Measurements from ENCODE around the gene SKIC8.
A peak's percentile ranks its signal among the peaks of the same experiment; 100 is the strongest.

Gene SKIC8

DNA sequence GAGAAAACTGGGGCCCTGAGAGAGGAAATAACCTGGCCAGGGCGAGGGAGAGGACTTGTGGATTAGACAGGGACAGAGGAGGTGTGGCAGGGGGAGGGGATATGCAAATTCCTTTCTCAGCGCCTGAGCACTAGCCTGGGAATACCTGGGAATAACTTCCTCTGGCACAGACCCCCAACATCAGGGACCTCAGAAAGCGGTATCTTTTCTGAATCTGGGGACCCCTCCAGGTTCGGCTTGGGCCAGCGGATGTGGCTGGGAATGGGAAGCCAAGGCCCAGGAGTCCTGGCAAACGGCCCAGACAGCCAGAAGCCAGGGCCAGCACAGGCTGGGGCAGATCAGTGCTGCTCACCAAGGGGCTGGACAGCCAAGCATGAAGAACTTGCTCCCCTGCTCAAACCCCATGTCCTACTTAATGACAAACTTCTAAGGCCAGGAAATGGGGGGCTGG, 55.9 kb downstream of the SKIC8 start:
- no peaks in the 10 kb centered on the region for H4K20me1 ChIP-seq (ENCODE audit: insufficient read depth)
- no peaks in the 10 kb centered on the region for H3K27me3 ChIP-seq (ENCODE audit: insufficient read depth, low read depth)
- no peak overlapping the region for H3K4me2 ChIP-seq
- H3K4me1 ChIP-seq (ENCODE audit: low read depth, poor library complexity, severe bottlenecking) = no peaks in the 10 kb centered on the region
- no peaks in the 10 kb centered on the region for H3K36me3 ChIP-seq (ENCODE audit: insufficient read depth)
- H3K9ac ChIP-seq = no peak overlapping the region
- no peak overlapping the region for H2AFZ ChIP-seq (ENCODE audit: low read depth)
- no peaks in the 10 kb centered on the region for H3K79me2 ChIP-seq (ENCODE audit: insufficient read depth, low read depth)
- TF ChIP-seq, protein P1, sequence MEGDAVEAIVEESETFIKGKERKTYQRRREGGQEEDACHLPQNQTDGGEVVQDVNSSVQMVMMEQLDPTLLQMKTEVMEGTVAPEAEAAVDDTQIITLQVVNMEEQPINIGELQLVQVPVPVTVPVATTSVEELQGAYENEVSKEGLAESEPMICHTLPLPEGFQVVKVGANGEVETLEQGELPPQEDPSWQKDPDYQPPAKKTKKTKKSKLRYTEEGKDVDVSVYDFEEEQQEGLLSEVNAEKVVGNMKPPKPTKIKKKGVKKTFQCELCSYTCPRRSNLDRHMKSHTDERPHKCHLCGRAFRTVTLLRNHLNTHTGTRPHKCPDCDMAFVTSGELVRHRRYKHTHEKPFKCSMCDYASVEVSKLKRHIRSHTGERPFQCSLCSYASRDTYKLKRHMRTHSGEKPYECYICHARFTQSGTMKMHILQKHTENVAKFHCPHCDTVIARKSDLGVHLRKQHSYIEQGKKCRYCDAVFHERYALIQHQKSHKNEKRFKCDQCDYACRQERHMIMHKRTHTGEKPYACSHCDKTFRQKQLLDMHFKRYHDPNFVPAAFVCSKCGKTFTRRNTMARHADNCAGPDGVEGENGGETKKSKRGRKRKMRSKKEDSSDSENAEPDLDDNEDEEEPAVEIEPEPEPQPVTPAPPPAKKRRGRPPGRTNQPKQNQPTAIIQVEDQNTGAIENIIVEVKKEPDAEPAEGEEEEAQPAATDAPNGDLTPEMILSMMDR (conservative IDR thresholded peaks at IDR 0.05; ENCODE audit: low read depth, low read length) = no peak
- no peak overlapping the region for H3K27ac ChIP-seq
- H3K4me3 ChIP-seq (IDR thresholded peaks at IDR 0.05; ENCODE audit: insufficient read depth, low read depth, low read length) = no peak overlapping the region

DNA sequence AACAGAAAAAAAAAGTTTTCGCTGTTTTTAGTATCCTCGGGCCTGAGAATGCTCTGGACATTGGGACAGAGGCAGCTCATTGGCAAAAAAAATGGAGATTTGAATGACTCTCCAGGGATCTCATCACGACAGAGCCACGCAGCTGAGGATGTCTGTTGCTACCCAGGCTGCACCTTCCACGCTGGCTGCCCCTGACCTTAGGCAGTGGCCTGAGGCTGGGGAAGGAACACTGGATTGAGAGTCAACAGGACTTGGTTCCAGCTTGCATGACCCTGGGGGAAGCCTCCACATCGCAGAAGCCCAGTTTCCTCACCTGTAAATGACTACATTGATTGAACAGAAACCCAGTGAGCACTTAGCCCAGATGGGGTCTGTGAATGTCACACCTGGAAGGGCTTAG, 56.4 kb downstream of the SKIC8 start:
- Histone ChIP-seq H3K4me3 (IDR thresholded peaks at IDR 0.05; ENCODE audit: insufficient read depth, low read depth, low read length) (no peak overlapping the region), H4K20me1 (ENCODE audit: insufficient read depth) (no peaks in the 10 kb centered on the region), H3K27me3 (ENCODE audit: insufficient read depth, low read depth) (no peaks in the 10 kb centered on the region), H2AFZ (ENCODE audit: low read depth) (no peak overlapping the region), H3K79me2 (ENCODE audit: insufficient read depth, low read depth) (no peaks in the 10 kb centered on the region), H3K36me3 (ENCODE audit: insufficient read depth) (no peaks in the 10 kb centered on the region), H3K4me2 (no peak overlapping the region), H3K4me1 (ENCODE audit: low read depth, poor library complexity, severe bottlenecking) (no peaks in the 10 kb centered on the region), H3K9ac (no peak overlapping the region), H3K27ac (no peak overlapping the region)
- TF ChIP-seq, protein P1 (conservative IDR thresholded peaks at IDR 0.05; ENCODE audit: low read depth, low read length) = no peak

DNA sequence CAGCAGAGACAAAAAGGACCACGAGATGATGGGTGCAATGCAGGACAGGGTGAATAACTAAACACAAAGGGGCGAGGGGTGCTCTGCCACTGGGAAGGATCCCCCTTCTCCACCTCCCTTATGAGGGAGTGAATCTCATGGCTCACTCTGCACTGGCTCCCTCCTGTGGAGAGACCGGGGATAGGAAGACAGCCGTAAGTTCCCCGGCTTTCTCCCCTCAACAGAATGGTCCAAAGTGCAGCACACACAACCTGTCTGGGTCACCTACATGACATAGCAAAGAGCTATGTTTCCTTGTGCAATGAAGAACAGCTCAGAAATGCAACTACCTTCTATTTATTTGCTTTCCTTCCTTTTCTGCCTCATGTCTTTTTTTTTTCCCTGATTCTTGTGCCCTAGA, 57.3 kb downstream of the SKIC8 start:
- Histone ChIP-seq H3K9ac (no peak overlapping the region), H2AFZ (ENCODE audit: low read depth) (no peak overlapping the region), H3K36me3 (ENCODE audit: insufficient read depth) (no peaks in the 10 kb centered on the region), H3K79me2 (ENCODE audit: insufficient read depth, low read depth) (no peaks in the 10 kb centered on the region), H3K4me1 (ENCODE audit: low read depth, poor library complexity, severe bottlenecking) (no peaks in the 10 kb centered on the region), H3K27ac (no peak overlapping the region), H3K27me3 (ENCODE audit: insufficient read depth, low read depth) (no peaks in the 10 kb centered on the region), H3K4me3 (IDR thresholded peaks at IDR 0.05; ENCODE audit: insufficient read depth, low read depth, low read length) (no peak overlapping the region), H4K20me1 (ENCODE audit: insufficient read depth) (no peaks in the 10 kb centered on the region), H3K4me2 (no peak overlapping the region)
- TF ChIP-seq, protein P1 (conservative IDR thresholded peaks at IDR 0.05; ENCODE audit: low read depth, low read length) = peak; percentile 47; the same call in 1 of the 2 replicates

DNA sequence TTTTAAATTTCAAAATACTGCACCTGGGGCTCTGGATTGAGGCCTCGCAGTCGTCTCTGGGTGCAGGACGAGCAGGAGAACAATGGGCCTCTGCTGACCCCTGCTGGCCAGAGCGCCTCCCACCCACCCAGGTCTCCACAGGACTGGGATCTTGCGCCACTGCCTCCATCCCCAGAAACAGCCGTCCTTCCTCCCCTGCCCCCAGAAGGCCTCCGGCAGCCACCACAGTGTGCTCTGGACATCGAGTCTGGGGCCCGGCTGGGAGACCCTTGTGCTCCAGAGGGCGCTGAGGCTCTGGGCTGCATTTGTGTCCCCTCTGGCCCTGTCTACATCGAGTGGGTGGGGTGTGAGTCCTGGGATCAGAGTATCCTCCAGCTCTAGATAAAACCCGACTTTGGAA, 58.4 kb downstream of the SKIC8 start:
- 0 out of 2 replicates have a peak, but pooled peaks cover 3% of the 10 kb centered on the region for H3K27me3 ChIP-seq (ENCODE audit: insufficient read depth, low read depth)

More for the DNA sequence above, 58.4 kb downstream of the SKIC8 start:
- H2AFZ ChIP-seq (ENCODE audit: low read depth) = peak overlapping the region; percentile 54; the same call in 1 of the 2 replicates
- H3K4me2 ChIP-seq = no peak overlapping the region
- H3K4me1 ChIP-seq (ENCODE audit: low read depth, poor library complexity, severe bottlenecking) = no peaks in the 10 kb centered on the region
- no peaks in the 10 kb centered on the region for H3K36me3 ChIP-seq (ENCODE audit: insufficient read depth)
- no peak overlapping the region for H3K27ac ChIP-seq
- no peaks in the 10 kb centered on the region for H4K20me1 ChIP-seq (ENCODE audit: insufficient read depth)
- H3K4me3 ChIP-seq (IDR thresholded peaks at IDR 0.05; ENCODE audit: insufficient read depth, low read depth, low read length) = no peak overlapping the region
- H3K79me2 ChIP-seq (ENCODE audit: insufficient read depth, low read depth) = no peaks in the 10 kb centered on the region
- no peak overlapping the region for H3K9ac ChIP-seq
- TF ChIP-seq, protein P1 (conservative IDR thresholded peaks at IDR 0.05; ENCODE audit: low read depth, low read length) = peak; percentile 83

Data from KMS-11 (cell line).